Measurements from ENCODE around the gene MAT1A. TPM values are rescaled to one million over a fixed set of nuclear protein-coding genes. Genes with fewer than 3 reads are reported as not detected.
"Not testable (repeated sequence)": the region's sequence is repeated elsewhere in the genome, so short reads cannot be mapped to it uniquely, and the experiment has no call there.

The MAT1A gene
- total RNA-seq, 1 experiment from 2014 or later, result not detected

GRCh38 chr10:80244371-80244770, 45.1 kb downstream of the MAT1A start:
- not testable (repeated sequence) for H3K36me3 ChIP-seq; H3K27me3 ChIP-seq; H3K9me3 ChIP-seq (replicated peaks); H3K27ac ChIP-seq; DNase-seq; H3K4me3 ChIP-seq; H3K4me1 ChIP-seq

DNA sequence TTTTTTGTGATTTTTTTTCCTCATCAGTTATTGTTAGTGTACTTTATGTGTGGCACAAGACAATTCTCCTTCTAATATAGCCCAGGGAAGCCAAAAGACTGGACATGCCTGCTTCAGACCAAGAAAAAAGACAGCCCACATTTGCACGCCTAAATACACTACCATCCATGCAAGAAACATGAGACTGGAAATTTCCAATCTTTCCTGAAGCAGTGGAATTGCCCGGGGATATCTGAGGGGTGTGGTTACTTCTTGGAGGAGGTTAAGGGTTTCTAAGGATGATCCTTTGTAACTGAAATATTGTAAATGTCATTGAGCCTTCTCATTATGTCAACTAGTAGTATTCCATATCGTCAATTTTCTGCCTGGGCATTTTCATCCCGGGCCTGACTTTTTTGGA, 47.1 kb downstream of the MAT1A start:
- not testable (repeated sequence) for H3K27ac ChIP-seq; H3K36me3 ChIP-seq; DNase-seq; H3K4me3 ChIP-seq; H3K4me1 ChIP-seq; H3K27me3 ChIP-seq; H3K9me3 ChIP-seq (replicated peaks)

- H3K27ac ChIP-seq; H3K4me3 ChIP-seq; H3K36me3 ChIP-seq; H3K27me3 ChIP-seq; DNase-seq; H3K4me1 ChIP-seq; H3K9me3 ChIP-seq (replicated peaks): not testable (repeated sequence)
Observed at GRCh38 chr10:80236457-80236856, 53.0 kb downstream of the MAT1A start.

- H3K4me1 ChIP-seq; H3K27ac ChIP-seq; H3K4me3 ChIP-seq; DNase-seq; H3K27me3 ChIP-seq; H3K9me3 ChIP-seq (replicated peaks); H3K36me3 ChIP-seq: not testable (repeated sequence)
Observed at GRCh38 chr10:80234331-80235235, 54.9 kb downstream of the MAT1A start.

GRCh38 chr10:80233871-80234270, 55.6 kb downstream of the MAT1A start:
- H3K4me3 ChIP-seq; H3K9me3 ChIP-seq (replicated peaks); H3K36me3 ChIP-seq; H3K27me3 ChIP-seq; H3K4me1 ChIP-seq; DNase-seq; H3K27ac ChIP-seq: not testable (repeated sequence)

DNA sequence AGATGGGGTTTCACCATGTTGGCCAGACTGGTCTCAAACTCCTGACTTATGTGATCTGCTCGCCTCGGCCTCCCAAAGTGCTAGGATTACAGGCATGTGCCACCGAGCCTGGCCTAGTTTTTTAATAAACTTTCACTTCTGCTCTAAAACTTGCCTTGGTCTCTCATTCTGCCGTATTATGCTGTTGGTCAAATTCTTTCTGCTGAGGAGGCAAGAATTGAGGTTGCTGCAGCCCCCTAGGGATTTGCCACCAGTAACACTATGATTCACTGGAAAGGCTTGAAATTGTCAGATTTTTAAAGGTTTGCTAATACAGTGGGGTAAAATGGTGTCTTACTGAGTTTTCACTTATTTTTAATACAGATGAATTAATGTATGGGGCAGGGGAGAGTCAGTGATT, 62.7 kb downstream of the MAT1A start:
- not testable (repeated sequence) for H3K27ac ChIP-seq; H3K4me1 ChIP-seq; DNase-seq; H3K36me3 ChIP-seq; H3K4me3 ChIP-seq; H3K9me3 ChIP-seq (replicated peaks); H3K27me3 ChIP-seq

DNA sequence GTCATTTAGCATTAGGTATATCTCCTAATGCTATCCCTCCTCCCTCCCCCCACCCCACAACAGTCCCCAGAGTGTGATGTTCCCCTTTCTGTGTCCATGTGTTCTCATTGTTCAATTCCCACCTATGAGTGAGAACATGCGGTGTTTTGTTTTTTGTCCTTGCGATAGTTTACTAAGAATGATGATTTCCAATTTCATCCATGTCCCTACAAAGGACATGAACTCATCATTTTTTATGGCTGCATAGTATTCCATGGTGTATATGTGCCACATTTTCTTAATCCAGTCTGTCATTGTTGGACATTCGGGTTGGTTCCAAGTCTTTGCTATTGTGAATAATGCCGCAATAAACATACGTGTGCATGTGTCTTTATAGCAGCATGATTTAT, 66.4 kb downstream of the MAT1A start:
- not testable (repeated sequence) for H3K9me3 ChIP-seq (replicated peaks); H3K4me1 ChIP-seq; H3K4me3 ChIP-seq; H3K27me3 ChIP-seq; DNase-seq; H3K27ac ChIP-seq; H3K36me3 ChIP-seq

Other genes with a start within 250 kb of the MAT1A start
- gene TMEM254, start 211.0 kb downstream of the MAT1A start, total RNA-seq (2014; rRNA removed; shearing (Covaris generic)), result 11.1 and 12.7 TPM in 2 replicates
- gene PLAC9, start 156.9 kb downstream of the MAT1A start, total RNA-seq (2014; rRNA removed; shearing (Covaris generic)), result 4.7 and 7.2 TPM in 2 replicates
- 36.2 and 39.5 TPM in 2 replicates for gene ANXA11, start 84.1 kb downstream of the MAT1A start, total RNA-seq (2014; rRNA removed; shearing (Covaris generic))
- gene DYDC1, start 67.1 kb upstream of the MAT1A start, total RNA-seq (2014; rRNA removed; shearing (Covaris generic)), result not detected in 2 replicates
- gene DYDC2, start 67.1 kb upstream of the MAT1A start, total RNA-seq (2014; rRNA removed; shearing (Covaris generic)), result 0.13 TPM in 1 of 2 replicates, not detected in the other
- 259 and 261 TPM in 2 replicates for gene PRXL2A, start 118.9 kb upstream of the MAT1A start, total RNA-seq (2014; rRNA removed; shearing (Covaris generic))
- 37.7 and 40.4 TPM in 2 replicates for gene TSPAN14, start 164.7 kb upstream of the MAT1A start, total RNA-seq (2014; rRNA removed; shearing (Covaris generic))
- not detected in 2 replicates for gene SH2D4B, start 248.2 kb upstream of the MAT1A start, total RNA-seq (2014; rRNA removed; shearing (Covaris generic))